DMS53 treated with DMSO at 0.1 percent for 48 hours (cell line): ENCODE measurements around the gene UNC13B.

Experiments
- DNase-seq: peaks from one replicate; lab custom pipeline; 2025; ENCODE audit not compliant: unreplicated experiment; lab: John Stamatoyannopoulos, UW

UNC13B gene

DNA sequence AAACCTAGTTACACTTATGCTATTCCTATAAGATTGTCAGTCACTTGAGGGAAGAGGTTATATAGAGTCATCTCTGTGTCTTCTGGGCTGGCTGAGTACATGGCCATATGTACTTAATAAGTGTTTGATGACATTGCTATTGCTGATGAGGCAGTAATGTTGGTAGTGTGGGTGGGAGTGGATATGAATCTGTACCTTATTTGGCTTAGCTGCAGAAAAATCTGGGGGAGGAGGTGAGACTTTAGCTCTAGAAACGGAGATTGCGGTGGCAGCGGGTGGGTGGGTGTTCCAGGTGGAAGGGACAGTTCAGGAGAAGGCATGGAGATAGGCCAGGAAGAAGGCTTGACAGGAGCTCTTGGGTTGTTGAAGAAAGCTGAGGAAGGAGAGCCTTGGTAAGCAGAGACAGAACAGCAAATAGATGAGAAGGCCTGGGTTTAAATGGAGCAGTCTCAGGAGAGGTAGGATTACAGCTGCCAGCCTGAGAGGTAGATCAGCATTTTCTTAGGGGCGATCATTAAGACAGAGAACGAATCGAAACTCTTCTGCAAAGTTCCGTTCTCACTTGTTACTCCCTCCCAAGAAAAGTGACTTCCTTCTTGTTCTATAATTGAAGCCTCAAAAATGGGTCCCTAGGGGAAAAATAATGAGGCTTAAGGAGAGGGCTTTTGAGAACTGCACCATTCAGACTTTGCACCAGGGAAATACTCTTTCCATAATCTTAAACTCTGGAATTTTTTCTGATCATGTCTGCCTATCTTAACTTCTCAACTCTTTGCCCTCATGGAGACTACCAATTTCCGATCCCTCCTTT is 160.5 kb downstream of the UNC13B start:
- no peak for DNase-seq

DNA sequence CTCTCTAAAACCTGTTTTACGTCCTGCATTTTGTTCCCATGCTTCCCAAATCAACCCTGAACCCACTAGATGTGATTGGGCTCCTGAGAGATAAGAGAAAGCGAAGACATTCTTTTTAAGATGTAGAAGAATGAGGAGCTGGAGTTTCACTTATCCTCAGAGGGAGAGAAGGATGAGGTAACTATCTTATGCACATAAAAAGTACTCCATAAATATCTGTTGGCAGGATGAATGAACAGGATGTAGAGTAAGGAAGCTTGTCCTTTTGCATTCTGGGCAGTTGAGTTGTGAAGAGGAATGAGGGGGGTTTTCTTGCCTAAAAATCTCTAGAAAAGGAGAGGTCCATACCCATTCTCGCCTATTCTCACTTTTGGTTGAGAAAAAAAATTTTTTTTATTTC is 163.2 kb downstream of the UNC13B start:
- DNase-seq = no peak

DNA sequence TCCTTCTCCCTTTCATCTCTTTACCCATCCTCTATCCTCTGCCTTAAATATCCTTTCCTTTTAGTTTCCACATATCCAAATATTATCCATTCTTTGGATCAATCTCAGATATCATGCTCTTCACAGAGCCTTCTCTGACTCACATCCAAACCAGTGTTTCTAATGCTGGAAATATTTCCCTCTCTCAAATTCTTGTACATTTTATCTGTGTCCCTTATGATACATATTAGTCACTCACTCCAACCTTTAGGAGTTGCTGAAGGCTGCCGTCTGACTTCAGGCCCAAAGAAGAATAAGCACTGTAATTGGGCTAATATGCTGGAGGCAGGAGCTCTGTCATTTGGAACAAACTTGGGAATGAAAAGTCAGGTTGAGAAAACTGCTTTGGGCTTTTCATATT is 171.7 kb downstream of the UNC13B start:
- DNase-seq = no peak

DNA sequence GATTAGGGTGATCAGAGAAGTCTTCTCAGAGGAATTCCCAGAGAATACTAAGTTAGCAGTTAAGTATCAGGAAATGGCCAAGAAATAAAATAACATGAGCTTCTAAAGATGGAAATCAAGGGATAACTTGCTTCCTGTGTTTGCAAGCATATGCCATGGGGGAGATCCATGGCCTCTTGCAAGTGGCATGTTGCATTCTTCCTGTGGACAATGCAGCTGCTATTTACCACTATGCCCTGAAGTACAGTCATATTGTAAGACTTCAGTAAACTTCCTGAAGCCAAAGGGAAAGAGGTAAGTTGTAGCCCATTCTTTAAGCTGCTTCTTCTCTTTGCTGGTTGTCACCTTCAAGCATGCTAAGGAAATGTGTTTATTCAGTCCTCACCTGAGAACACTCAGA is 173.4 kb downstream of the UNC13B start:
- no peak for DNase-seq

DNA sequence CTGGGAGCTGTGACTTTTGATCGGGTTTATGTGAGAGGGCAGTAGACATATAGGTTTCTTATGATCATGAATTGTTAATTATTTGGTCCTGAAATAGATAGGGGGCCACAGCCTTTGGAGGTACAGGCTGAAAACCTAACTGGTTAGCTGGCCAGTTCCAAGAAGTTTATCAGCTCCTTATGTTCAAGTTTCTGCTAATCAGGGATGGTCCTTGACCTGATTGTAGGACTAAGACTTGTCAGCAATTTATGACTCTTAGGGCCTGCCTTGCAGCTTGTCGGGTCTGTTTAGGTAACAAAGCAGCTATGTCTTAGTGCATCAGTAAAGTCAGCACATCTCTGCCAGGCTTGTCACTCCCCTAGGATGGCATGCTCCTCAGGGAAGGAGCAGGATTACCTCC is 176.3 kb downstream of the UNC13B start:
- no peak for DNase-seq

GRCh38 chr9:35338561-35339274 is 176.9 kb downstream of the UNC13B start:
- no peak for DNase-seq

DNA sequence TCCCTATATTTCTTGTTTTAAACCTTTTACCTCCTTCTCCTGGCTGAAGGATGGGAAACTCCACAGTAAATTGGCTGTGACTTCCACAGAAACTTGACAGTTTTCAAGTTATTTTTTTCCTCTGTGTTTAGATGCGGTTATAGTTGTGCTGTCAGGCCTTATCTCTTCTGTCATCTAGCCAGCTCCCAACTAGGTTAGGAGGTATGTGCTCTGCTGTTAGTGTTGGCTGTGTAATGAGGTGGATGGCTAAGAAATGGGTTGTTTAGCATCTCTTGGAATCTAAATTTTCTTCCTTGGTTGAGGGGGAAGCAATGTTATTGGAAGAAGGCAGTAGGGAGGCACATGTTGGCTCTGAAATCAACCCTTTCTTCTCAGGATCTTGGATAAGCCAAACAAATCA is 178.2 kb downstream of the UNC13B start:
- no peak for DNase-seq

GRCh38 chr9:35341021-35341420 is 179.2 kb downstream of the UNC13B start:
- DNase-seq = no peak

- no peak for DNase-seq
Measured at GRCh38 chr9:35341585-35341984, 179.8 kb downstream of the UNC13B start.

DNA sequence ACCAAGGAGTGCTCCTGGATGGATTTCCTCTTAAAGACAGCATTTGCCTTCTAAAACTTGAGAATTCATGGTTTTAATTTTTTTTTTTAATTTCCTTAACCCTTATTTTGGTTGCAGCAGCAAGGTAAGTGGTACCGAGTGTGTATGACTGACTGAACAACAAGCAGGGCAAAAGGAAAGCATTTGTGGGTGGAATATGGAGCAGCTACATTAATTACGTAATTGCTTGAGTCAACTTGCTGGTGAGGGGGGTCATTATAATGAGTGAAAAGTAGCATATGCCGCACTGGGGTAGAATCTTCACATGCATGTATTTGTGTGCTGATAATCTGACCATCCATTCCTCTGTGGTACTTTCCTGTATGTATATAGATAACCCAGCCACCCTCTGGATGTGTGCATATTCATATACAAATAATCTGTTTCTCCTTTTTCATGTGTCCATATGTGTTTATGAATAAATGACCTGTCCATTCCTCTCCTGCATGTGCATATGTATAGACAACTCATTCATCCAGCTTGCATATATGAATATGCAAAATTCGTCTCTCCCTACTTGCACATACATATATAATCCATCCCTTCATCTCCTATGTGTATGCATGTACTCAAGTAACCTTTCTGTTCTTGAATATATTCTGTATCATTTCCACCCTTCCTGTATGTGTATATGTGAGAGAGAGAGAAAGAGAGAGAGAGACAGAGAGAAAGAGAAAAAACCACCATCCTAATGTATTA is 180.6 kb downstream of the UNC13B start:
- DNase-seq = no peak

DNA sequence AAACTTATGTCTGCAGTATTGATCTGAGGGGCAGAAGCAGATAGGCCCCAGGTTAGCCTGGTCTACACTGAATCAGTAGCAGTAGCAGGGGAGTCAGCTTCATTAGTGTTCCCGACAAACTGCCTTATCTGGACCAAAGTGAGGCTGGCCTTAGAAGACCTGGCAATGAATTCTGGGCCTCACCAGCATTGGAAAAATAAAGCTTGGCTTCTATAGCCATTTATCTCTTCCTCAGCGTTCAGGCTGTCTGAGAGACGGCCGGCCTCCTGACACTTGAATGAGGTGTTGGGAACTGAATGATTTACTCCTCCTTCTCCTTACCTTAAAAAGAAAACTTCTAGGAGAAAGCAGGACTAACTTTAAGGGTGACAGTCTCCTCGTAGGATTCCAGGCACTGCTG is 186.3 kb downstream of the UNC13B start:
- DNase-seq = no peak

GRCh38 chr9:35349287-35349990 is 187.6 kb downstream of the UNC13B start:
- DNase-seq = no peak

GRCh38 chr9:35350212-35350611 is 188.4 kb downstream of the UNC13B start:
- no peak for DNase-seq

GRCh38 chr9:35350827-35351549 is 189.2 kb downstream of the UNC13B start:
- DNase-seq = no peak

GRCh38 chr9:35353731-35354365 is 192.0 kb downstream of the UNC13B start:
- no peak for DNase-seq

GRCh38 chr9:35355939-35356338 is 194.1 kb downstream of the UNC13B start:
- DNase-seq = no peak

DNA sequence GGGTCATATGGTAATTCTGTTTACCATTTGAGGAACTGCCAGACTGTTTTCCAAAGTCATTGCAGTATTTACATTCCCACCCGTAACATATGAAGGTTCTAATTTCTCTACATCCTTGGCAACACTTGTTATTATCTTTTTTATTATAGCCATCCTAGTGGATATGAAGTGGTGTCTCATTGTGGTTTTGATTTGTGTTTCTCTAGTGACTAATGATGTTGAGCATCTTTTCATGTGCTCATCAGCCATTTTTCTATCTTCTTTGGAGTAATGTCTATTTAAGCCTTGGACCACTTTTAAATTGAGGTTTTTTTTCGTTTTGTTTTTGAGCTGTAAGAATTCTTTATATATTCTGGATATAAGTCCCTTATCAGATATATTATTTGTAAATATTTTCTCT is 195.3 kb downstream of the UNC13B start:
- no peak for DNase-seq

- DNase-seq = no peak
Measured at GRCh38 chr9:35357826-35358225, 196.0 kb downstream of the UNC13B start.

- DNase-seq = no peak
Measured at GRCh38 chr9:35364817-35365585, 203.2 kb downstream of the UNC13B start.
